NCI-H82 treated with DMSO at 0.1 percent for 48 hours (cell line): Measurements from ENCODE around the gene RBM26.
"Not testable (repeated sequence)": the region's sequence is repeated elsewhere in the genome, so short reads cannot be mapped to it uniquely, and the experiment has no call there.

Source experiments
- DNase-seq: peaks from one replicate; lab custom pipeline; 2025; ENCODE audit not compliant: unreplicated experiment; lab: John Stamatoyannopoulos, UW

Gene RBM26

GRCh38 chr13:79282976-79283375 lies 123.1 kb downstream of the RBM26 start:
- DNase-seq, result no peak

GRCh38 chr13:79282508-79282907 lies 123.5 kb downstream of the RBM26 start:
- no peak for DNase-seq

GRCh38 chr13:79281339-79281747 lies 124.7 kb downstream of the RBM26 start:
- no peak for DNase-seq

- DNase-seq, result not testable (repeated sequence)
Observed at GRCh38 chr13:79279735-79280134, 126.3 kb downstream of the RBM26 start.

- no peak for DNase-seq
Observed at GRCh38 chr13:79273045-79273444, 133.0 kb downstream of the RBM26 start.

GRCh38 chr13:79271616-79272015 lies 134.4 kb downstream of the RBM26 start:
- DNase-seq, result peak; percentile 80

GRCh38 chr13:79270859-79271258 lies 135.2 kb downstream of the RBM26 start:
- DNase-seq, result no peak
